Esophagus muscularis mucosa (tissue), 4 donors: ENCODE results near the gene LGR5. TPM values are rescaled to one million over a fixed set of nuclear protein-coding genes. Genes with fewer than 3 reads are reported as not detected.

Source experiments
- DNase-seq: peaks from one replicate; pipeline ENCODE4 v3.0.0-alpha.2; 2017; ENCODE audit errors: extremely low spot score
- H3K27ac ChIP-seq, 4 donors: fragments of 200-600 bp; sonication (generic); replicated peaks in 1 of 4; 1 replicate in 3 of 4; 2 replicates in 1 of 4; pipeline ENCODE4 v1.5.1; 2016 to 2019; ENCODE audit warnings: mild to moderate bottlenecking in 1 of 4
- H3K27me3 ChIP-seq, 4 donors: fragments of 200-600 bp; sonication (generic); one replicate each; pipeline versions ENCODE4 v1.5.1 to v1.6.0; 2016 to 2019
- H3K36me3 ChIP-seq, 4 donors: fragments of 200-600 bp; sonication (generic); one replicate each; pipeline ENCODE4 v1.5.1; 2016 to 2019
- H3K4me1 ChIP-seq, 4 donors: fragments of 200-600 bp; sonication (generic); one replicate each; pipeline ENCODE4 v1.5.1; 2016 to 2019
- H3K4me3 ChIP-seq, 4 donors: fragments of 200-600 bp; sonication (generic); 1 replicate in 2 of 4; 2 replicates in 2 of 4; pipeline ENCODE4 v1.5.1; 2016 to 2019; ENCODE audit warnings: mild to moderate bottlenecking in 4 of 4, moderate library complexity in 1 of 4
- H3K9me3 ChIP-seq, 4 donors: fragments of 200-600 bp; sonication (generic); 1 replicate in 3 of 4; 2 replicates in 1 of 4; pipeline ENCODE4 v1.5.1; 2016 to 2019
- EP300 ChIP-seq: sonication (generic); formaldehyde crosslinking; IDR thresholded peaks from one replicate; pipeline ENCODE4 v1.6.1; 2017; ENCODE audit warnings: antibody characterized with exemption
- POLR2A ChIP-seq: fragments of 450-650 bp; IDR thresholded peaks from one replicate; pipeline ENCODE4 v1.6.1; 2017; ENCODE audit warnings: antibody characterized with exemption, moderate library complexity, mild to moderate bottlenecking, low read depth
- POLR2AphosphoS5 ChIP-seq, 2 donors: sonication (generic); formaldehyde crosslinking; IDR thresholded peaks; one replicate each; pipeline ENCODE4 v1.6.1; 2017; ENCODE audit warnings: antibody characterized with exemption in 2 of 2
- WGBS: methylation state at CpG from one replicate; pipeline ENCODE4 v1.1.5; 2018; 5-methylcytosine and 5-hydroxymethylcytosine counted together
- intact Hi-C: fragments of 100-400 bp; cut with DNase I; formaldehyde crosslinking; loops from one replicate; pipeline ENCODE4 v1.15.1; 2023
- total RNA-seq, 4 donors: library from RNA; depleted of rRNA; stranded (reverse); fragments of >200 nt; gene quantifications; one replicate each; pipeline versions ENCODE4 v1.1.0 to v1.2.1, GENCODE V29; 2016
- TF ChIP-seq, protein P1 (sequence below), 3 experiments: fragments of 200-600 bp in 2 of 3; fragments of 450-650 bp in 1 of 3; sonication (generic) in 2 of 3; IDR thresholded peaks; one replicate each; pipeline ENCODE4 v1.5.1; 2017 to 2019; ENCODE audit warnings: antibody characterized with exemption in 3 of 3, mild to moderate bottlenecking in 2 of 3, moderate library complexity in 1 of 3

Gene LGR5
- total RNA-seq, 4 donors from 2014 or later, result under 0.01 to 0.39 (median 0.34) TPM; not detected in 1

DNA sequence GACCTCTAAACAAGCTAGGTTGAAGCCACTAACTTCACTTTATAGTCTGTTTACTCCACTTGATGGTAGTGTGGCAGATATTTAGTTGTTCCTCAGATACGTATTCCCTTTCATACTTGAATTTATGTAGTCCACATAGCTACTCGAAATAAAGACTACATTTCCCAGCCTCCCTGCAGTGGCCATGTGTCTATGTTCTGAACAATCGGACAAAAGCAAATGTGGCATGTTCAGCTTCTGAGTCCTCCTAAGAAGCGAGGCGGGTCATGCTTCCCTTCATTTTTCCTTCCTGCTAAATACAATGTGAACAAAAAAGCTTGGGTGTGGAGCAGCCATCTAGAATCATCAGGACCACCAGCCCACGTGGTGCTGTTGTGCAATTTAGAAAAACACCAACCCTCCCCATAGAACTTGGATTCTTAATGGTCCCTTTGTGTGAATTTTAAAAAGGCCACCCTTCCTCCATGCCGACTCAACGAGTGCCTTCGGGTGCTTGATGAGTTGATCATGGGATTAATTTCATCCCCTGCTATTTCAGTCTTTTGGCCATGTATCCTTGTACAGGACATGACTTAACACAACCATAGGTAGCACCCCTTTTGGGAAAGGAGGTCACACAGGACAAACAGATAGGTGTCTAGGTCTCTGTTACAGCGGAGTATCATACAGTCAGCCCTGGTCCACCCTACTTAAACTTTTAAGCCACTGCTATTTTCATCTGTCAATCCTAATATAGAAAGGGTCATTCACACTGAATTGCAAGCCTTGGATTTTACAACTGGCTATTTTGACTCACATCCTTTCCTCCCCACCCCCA is 163.4 kb downstream of the LGR5 start:
- intact Hi-C loops, result no loop called here
- H3K4me1 ChIP-seq, result no peaks in the 10 kb centered on the region
- no peak overlapping the region for H3K4me3 ChIP-seq
- 86% methylated on average over 10 of the region's 10 CpGs for WGBS
- no peak overlapping the region for H3K27ac ChIP-seq
- no peaks in the 10 kb centered on the region for H3K27me3 ChIP-seq
- H3K9me3 ChIP-seq, result no peaks in the 10 kb centered on the region
- TF ChIP-seq POLR2AphosphoS5 (IDR thresholded peaks at IDR 0.05) (no peak), EP300 (no peak), POLR2A (no peak)
- TF ChIP-seq, protein P1, sequence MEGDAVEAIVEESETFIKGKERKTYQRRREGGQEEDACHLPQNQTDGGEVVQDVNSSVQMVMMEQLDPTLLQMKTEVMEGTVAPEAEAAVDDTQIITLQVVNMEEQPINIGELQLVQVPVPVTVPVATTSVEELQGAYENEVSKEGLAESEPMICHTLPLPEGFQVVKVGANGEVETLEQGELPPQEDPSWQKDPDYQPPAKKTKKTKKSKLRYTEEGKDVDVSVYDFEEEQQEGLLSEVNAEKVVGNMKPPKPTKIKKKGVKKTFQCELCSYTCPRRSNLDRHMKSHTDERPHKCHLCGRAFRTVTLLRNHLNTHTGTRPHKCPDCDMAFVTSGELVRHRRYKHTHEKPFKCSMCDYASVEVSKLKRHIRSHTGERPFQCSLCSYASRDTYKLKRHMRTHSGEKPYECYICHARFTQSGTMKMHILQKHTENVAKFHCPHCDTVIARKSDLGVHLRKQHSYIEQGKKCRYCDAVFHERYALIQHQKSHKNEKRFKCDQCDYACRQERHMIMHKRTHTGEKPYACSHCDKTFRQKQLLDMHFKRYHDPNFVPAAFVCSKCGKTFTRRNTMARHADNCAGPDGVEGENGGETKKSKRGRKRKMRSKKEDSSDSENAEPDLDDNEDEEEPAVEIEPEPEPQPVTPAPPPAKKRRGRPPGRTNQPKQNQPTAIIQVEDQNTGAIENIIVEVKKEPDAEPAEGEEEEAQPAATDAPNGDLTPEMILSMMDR (IDR thresholded peaks at IDR 0.05), result no peak
- no peak for DNase-seq
- H3K36me3 ChIP-seq, result peaks cover 2 to 23% (median 12%) of the 10 kb centered on the region in 4 donors

DNA sequence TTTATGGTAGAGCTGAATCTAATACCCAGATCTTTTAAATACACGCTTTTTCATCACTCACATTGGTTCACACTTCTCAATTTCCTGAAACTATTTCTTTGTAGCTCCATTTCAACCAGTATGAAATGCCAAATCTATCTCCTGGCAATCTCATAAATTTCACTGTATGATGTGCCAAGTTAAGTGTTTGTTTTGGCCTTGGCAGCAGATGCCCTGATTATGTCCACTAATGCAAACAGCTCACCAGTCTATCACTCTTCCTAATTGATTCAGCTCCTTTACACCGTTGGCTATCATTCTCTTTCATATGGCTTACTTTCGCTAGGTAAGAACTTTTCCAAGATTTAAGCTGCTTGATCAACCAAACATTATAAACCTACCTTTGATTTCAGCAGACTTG is 165.4 kb downstream of the LGR5 start:
- WGBS, result 75% methylated on average over 3 of the region's 3 CpGs
- TF ChIP-seq, protein P1 (IDR thresholded peaks at IDR 0.05), result no peak
- TF ChIP-seq EP300, result no peak
- H3K9me3 ChIP-seq, result no peaks in the 10 kb centered on the region
- H3K27me3 ChIP-seq, result no peaks in the 10 kb centered on the region
- H3K36me3 ChIP-seq, result peaks cover 13 to 43% (median 29%) of the 10 kb centered on the region in 4 donors
- H3K4me3 ChIP-seq, result no peak overlapping the region
- no peaks in the 10 kb centered on the region for H3K4me1 ChIP-seq
- DNase-seq, result no peak
- intact Hi-C loops, result no loop called here
- no peak overlapping the region for H3K27ac ChIP-seq

DNA sequence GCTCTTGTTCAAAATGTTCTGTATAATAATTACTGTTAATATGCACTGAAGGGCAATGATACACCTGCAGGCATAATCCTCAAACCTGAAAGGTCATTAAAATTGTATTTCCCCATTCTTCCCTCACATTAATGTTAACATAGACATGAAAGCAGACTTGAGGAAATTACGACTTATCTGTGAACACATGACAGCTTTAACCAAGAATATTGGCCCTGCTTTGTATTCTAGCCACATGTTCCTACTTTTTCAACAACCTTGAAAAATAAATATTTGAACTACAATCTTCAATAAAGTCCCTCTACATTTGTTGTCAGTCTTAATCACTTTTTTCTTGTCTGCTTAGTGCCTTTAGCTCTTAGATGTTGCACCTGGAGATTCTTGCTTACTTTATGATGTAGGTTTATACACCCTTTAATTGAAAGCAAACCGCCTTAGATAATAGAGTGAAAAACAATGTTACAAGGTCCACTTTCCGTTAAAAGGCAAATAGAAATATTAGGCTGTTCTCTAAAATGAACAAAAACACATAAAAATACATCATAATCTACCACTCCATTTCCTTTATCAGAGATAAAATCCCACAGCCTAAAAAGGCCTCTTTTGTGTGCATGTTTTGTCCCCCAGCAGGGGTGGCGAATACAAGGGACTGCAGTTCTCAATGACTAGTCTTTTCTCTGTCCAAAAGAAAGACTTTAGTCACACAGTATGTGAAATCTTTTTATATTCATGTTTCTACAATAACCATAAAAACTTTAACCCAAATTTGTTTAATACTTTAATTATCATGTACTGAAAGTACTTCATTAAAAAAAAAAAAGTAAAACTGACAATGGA is 168.1 kb downstream of the LGR5 start:
- H3K9me3 ChIP-seq, result no peaks in the 10 kb centered on the region
- no peaks in the 10 kb centered on the region for H3K27me3 ChIP-seq
- H3K27ac ChIP-seq, result no peak overlapping the region
- intact Hi-C loops, result no loop called here
- WGBS, result 85% methylated on average over 4 of the region's 4 CpGs
- no peak for DNase-seq
- no peak overlapping the region for H3K4me3 ChIP-seq
- H3K36me3 ChIP-seq, result peaks cover 25 to 70% (median 54%) of the 10 kb centered on the region in 4 donors
- TF ChIP-seq, protein P1 (IDR thresholded peaks at IDR 0.05), result no peak
- TF ChIP-seq EP300 (no peak), POLR2A (no peak), POLR2AphosphoS5 (IDR thresholded peaks at IDR 0.05) (no peak)
- no peaks in the 10 kb centered on the region for H3K4me1 ChIP-seq

GRCh38 chr12:71610031-71610795 is 170.6 kb downstream of the LGR5 start:
- H3K36me3 ChIP-seq, result peaks cover 42 to 95% (median 74%) of the 10 kb centered on the region in 4 donors
- intact Hi-C loops, result no loop called here
- H3K9me3 ChIP-seq, result no peaks in the 10 kb centered on the region
- TF ChIP-seq POLR2AphosphoS5 (IDR thresholded peaks at IDR 0.05) (no peak), EP300 (no peak), POLR2A (no peak)
- H3K27me3 ChIP-seq, result no peaks in the 10 kb centered on the region
- H3K27ac ChIP-seq, result no peak overlapping the region
- no peaks in the 10 kb centered on the region for H3K4me1 ChIP-seq
- H3K4me3 ChIP-seq, result no peak overlapping the region
- no peak for DNase-seq
- 81% methylated on average over 6 of the region's 6 CpGs for WGBS
